ENCODE results near the gene OSBP2. TPM values are rescaled to one million over a fixed set of nuclear protein-coding genes. Genes with fewer than 3 reads are reported as not detected.

OSBP2 gene
- polyA plus RNA-seq, 1 donor from 2014 or later: 0.93 TPM

Other genes with a start within 250 kb of the OSBP2 start
- gene SEC14L3, start 222.9 kb upstream of the OSBP2 start, polyA plus RNA-seq: not detected
- gene SEC14L4, start 189.2 kb upstream of the OSBP2 start, polyA plus RNA-seq: not detected
- gene SEC14L6, start 148.1 kb upstream of the OSBP2 start, polyA plus RNA-seq: not detected
- gene GAL3ST1, start 120.2 kb upstream of the OSBP2 start, polyA plus RNA-seq: not detected
- 36.3 TPM for gene PES1, start 103.0 kb upstream of the OSBP2 start, polyA plus RNA-seq
- 0.48 TPM for gene TCN2, start 87.7 kb upstream of the OSBP2 start, polyA plus RNA-seq
- gene SLC35E4, start 59.1 kb upstream of the OSBP2 start, polyA plus RNA-seq: 1.5 TPM
- 11.4 TPM for gene DUSP18, start 27.0 kb upstream of the OSBP2 start, polyA plus RNA-seq